HCEC 1CT (cell line): ENCODE data around the gene EFS.

ENCODE experiments used
- DNase-seq: peaks from one replicate; pipeline ENCODE4 v3.0.0-alpha.2; 2017

EFS gene

GRCh38 chr14:23377573-23378563 lies 12.9 kb upstream of the EFS start:
- DNase-seq = no peak

- DNase-seq = no peak
Measured at GRCh38 chr14:23377198-23377550, 12.2 kb upstream of the EFS start.

- no peak for DNase-seq
Measured at GRCh38 chr14:23376482-23377197, 11.7 kb upstream of the EFS start, which contains the start of gene CMTM5. Gene CMTM5, plus strand, starts transcription at chr14:23377046. Its CDS starts 206 bp downstream, at chr14:23377252.

DNA sequence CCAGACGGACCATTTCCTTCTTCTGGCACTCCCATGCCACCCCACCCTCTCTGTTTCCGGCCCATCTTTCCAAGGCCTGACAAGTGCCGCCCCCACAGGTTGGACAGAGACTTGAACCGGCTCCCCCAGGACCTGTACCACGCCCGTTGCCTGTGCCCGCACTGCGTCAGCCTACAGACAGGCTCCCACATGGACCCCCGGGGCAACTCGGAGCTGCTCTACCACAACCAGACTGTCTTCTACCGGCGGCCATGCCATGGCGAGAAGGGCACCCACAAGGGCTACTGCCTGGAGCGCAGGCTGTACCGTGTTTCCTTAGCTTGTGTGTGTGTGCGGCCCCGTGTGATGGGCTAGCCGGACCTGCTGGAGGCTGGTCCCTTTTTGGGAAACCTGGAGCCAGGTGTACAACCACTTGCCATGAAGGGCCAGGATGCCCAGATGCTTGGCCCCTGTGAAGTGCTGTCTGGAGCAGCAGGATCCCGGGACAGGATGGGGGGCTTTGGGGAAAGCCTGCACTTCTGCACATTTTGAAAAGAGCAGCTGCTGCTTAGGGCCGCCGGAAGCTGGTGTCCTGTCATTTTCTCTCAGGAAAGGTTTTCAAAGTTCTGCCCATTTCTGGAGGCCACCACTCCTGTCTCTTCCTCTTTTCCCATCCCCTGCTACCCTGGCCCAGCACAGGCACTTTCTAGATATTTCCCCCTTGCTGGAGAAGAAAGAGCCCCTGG lies 10.7 kb upstream of the EFS start:
- DNase-seq = no peak

GRCh38 chr14:23373041-23373440 lies 8.1 kb upstream of the EFS start:
- no peak for DNase-seq

DNA sequence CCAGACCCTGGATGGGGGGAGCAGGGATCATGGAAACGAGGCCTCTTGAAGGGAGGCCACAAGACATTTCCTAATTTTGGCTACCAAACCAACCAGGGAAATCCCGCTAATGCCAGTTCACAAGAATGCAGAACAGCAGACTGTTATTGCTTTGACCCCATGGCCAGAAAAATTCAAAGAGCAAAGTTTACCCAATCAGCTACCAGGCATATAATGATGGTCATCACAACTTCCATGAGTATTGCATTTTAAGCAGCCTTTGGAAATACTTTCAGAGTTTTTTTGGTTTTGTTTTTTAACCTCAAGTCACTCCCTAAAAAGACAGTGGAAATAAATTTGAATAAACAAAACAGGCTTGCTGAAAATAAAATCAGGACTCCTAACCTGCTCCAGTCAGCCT lies 7.5 kb upstream of the EFS start, which contains the start of gene IL25:
IL25 (plus strand) TSS at position 301 of the 400 bp plus-strand sequence.
- no peak for DNase-seq

DNA sequence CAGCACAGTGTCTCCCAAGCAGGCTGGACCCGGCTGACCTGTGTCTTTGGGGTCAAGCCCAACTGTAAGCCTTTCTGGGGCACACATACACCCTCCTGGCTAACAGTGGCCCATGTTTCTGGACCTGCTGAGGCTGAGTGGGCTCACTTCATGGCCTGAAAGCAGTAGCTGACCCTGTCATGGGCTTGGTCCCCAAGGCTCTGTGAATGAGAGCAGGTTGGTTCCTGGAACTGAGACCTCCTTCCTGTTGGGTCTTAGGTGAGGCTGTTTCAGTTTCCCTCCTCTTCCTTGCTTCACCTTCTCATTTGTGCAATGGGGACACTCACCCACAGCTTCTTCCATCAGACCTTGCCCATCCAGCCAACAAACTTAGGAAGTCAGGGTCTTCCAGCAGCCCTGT lies 6.9 kb upstream of the EFS start:
- DNase-seq = no peak

DNA sequence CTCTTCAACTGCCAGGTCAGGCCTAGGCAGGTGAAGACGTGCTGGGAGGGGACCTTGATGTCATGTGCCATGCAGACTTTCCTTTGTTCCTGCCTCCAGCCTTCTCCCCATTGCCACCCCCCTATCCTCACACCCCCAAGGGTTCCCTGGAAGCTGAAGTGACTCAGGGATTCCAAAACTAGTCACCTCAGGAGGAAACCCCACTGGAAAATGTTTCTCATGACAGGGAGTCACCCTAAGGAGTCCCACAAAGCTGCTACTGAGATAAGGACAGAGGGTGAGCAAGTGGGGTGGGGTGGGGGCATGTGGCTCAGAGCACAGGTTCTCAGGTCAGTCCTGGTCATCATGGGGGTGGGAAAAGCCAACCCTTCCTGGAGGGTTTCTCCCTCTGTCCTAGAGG lies 5.2 kb upstream of the EFS start:
- DNase-seq = no peak

- no peak for DNase-seq
Measured at GRCh38 chr14:23366426-23366921, 1.5 kb upstream of the EFS start.

DNA sequence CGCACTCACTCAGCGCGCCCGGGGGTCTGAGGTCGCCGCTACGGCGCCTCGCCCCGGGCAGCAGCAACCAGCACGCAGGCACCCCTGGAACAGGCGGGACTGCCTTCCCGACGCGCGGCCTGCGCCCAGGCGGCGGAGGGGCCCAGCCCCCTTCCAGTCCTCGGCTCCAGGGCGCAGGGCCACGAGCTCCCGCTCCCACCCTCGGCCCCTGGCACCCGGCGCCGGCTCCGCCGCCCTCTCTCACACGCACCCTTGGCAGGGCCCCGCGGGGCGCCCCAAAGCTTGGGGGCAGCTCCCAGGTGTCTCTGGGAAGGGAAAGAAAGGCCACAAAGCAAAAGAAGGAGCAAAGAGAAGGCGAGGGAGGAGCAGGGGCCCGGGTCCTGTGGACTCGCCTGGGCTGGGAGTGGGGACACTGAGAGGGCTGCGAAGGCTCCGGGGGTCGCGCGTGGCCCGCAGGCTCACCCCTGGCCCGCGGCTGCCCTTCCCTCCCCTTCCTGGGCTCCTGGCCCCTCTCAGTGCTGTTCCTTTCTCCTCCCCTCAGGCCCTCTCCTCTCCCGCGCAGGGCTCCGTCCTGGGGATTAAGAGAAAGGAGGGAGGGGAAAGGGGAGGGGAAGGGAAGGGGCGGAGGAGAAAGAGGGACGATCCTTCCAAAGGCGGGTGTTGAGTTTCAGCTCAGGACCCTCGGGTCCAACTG lies 907 bp upstream of the EFS start:
- no peak for DNase-seq

GRCh38 chr14:23364164-23365035 lies 572 bp downstream of the EFS start:
- no peak for DNase-seq

GRCh38 chr14:23362200-23362599 lies 2.8 kb downstream of the EFS start:
- DNase-seq = no peak

DNA sequence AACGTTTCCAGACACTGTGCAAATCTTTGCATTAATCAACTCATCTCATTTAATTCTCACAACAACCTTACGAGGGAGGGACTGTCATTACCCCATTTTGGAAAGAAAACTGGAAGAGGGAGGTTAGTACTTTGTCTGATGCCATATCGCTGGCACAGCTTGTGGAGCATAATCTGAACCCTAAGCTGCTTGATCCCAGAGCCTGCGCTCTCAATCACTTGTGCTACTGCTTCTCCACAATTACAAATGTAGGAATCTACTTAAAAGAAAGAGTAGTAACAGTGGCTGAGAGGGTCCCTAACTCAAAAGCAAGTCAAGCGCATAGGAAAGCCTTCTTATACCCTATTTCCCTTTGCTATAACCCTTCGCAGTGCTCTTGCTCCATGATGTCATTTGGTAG lies 3.2 kb downstream of the EFS start:
- DNase-seq = no peak

DNA sequence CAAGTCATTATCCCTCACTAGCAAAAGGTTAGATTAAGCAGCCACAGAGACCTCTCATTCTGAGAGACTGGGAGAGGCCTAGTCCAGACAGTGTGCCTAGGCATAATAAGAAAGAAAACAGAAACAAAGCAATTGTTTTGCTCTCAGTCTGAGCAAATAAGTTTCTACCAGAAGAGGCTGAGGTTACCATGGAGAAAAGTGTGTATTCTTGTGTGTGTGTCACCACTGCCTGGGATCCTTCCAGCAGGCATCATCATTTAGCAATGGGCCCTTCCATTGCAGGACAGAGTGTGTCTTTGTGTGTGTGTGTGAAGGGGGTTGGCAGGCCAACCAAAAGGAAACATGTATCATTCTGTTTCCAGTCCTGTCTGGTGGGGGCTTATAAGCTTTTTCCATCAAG lies 3.7 kb downstream of the EFS start:
- DNase-seq = no peak

DNA sequence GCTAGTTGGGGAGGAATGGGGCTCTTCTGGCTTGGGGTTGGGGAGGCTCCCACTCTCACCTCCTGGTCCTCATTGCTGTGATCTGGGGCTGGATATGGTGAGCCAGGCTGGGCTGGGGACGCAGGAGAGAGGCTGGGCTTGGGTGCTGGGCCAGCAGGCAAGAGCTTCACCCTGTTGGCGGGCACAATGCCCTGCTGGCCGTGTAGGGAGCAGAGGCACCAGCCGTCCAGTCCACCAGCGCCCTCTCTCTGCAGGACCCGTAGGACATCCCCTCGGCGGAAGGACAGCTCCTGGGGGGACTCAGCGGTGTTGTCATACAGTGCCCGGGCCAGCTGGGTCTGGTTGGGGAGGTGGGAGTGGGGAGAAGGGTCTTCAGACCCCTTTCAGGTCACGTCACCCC lies 4.5 kb downstream of the EFS start:
- DNase-seq = no peak

- DNase-seq = no peak
Measured at GRCh38 chr14:23359722-23360447, 5.1 kb downstream of the EFS start.

DNA sequence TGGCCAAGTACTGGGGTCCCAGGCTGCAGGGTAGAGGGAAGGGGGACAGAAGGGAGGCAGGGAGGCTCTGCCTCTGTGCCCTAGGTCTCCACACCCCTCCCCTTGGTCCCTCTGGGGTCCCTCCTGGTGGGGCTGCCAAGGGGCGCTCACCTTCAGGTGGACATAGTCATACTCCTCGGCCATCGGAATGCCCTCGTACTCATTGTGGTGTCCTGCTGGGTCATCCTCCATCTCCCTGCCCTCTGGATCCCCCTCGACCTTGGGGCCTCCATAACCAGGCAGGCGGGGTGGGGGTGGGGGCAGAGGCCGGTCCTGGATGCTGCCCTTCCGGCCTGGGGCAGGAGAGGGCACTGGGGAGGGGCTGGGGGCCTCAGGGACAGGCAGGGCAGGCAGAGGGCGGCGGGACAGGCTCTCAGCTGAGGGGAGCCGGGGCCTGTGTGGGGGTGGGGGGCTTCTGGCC lies 5.8 kb downstream of the EFS start:
- no peak for DNase-seq

- DNase-seq = no peak
Measured at GRCh38 chr14:23358553-23359166, 6.3 kb downstream of the EFS start.

DNA sequence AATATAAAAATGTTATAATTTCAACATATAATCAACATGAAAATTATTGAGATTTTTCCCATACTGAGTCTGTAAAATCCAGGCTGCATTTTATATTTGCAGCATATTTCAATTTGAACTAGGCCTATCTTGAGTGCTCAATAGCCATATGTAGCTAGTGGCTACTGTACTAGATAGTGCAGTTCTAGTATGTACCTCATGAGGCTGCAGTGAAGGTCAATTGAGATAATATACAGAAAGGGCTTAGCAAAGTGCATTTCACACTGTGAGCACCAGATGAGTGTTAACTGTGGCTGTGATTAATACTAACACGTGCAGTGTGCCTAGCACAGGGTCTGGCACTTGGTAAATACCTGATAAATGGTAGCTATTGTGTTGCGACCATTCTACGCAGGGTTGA lies 6.9 kb downstream of the EFS start:
- no peak for DNase-seq

DNA sequence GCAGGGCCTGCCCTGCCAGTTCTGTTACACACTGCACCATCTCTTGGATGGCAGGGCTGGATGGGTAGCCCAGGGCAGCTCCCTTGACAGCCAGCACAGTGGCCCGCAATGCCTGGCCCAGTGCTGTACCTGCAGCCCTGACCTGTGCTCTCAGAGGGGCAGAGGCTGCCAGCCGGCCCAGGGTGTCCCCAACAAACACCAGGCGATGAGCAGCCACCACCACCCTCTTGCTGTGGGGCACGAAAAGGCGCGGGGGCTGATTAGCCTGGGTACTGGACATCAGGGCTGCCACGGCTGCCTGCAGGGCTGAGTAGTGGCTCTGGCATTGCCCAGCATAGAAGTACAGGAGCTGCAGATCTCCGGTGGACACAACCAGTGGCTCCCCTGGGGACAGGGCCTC lies 7.7 kb downstream of the EFS start:
- no peak for DNase-seq
